SU-DHL-6 (cell line): ENCODE results near the gene GOLGA3.

Experiments used
- H2AFZ ChIP-seq: fragments of 200-600 bp; sonication (generic); 2 replicates; pipeline ENCODE4 v1.6.1; 2014; ENCODE audit warnings: low read depth, mild to moderate bottlenecking, moderate library complexity, mixed read lengths, antibody characterized with exemption, low read length; ENCODE audit not compliant: severe bottlenecking
- H3F3A ChIP-seq: fragments of 200-600 bp; shearing (Covaris generic); 2 replicates; pipeline ENCODE4 v1.6.0; 2016; ENCODE audit warnings: antibody characterized with exemption, mild to moderate bottlenecking; ENCODE audit not compliant: insufficient read depth
- H3K27ac ChIP-seq: fragments of 200-600 bp; sonication (generic); 2 replicates; pipeline ENCODE4 v1.5.1; 2016; ENCODE audit warnings: low read depth, mild to moderate bottlenecking, low read length, moderate library complexity, mixed read lengths
- H3K27me3 ChIP-seq: fragments of 200-600 bp; sonication (generic), shearing (Covaris generic); 2 replicates; pipeline ENCODE4 v1.6.0; 2014; ENCODE audit warnings: mild to moderate bottlenecking, low read length
- H3K36me3 ChIP-seq: fragments of 200-600 bp; sonication (generic); 2 replicates; pipeline ENCODE4 v1.6.1; 2014; ENCODE audit warnings: mild to moderate bottlenecking, low read length, mixed read lengths
- H3K4me2 ChIP-seq: fragments of 300-600, 200-600 bp; shearing (Covaris generic), sonication (generic); 2 replicates; pipeline ENCODE4 v1.6.0; 2014; ENCODE audit warnings: low read length, low read depth, mild to moderate bottlenecking; ENCODE audit not compliant: poor library complexity, severe bottlenecking
- H3K4me3 ChIP-seq: fragments of 200-600 bp; sonication (generic); 2 replicates; pipeline ENCODE4 v1.5.1; 2014; ENCODE audit warnings: antibody characterized with exemption, low read length, mild to moderate bottlenecking, mixed read lengths; ENCODE audit not compliant: insufficient read depth, poor library complexity, severe bottlenecking
- H3K79me2 ChIP-seq: fragments of 200-600 bp; sonication (generic); 2 replicates; pipeline ENCODE4 v1.6.1; 2014; ENCODE audit warnings: mild to moderate bottlenecking, low read length, moderate library complexity; ENCODE audit not compliant: insufficient read depth
- H3K9ac ChIP-seq: fragments of 200-600 bp; sonication (generic); 2 replicates; pipeline ENCODE4 v1.7.0; 2014; ENCODE audit warnings: mild to moderate bottlenecking, low read length
- H3K9me2 ChIP-seq: fragments of 200-600 bp; sonication (generic); replicated peaks from 2 replicates; pipeline ENCODE4 v1.6.1; 2014; ENCODE audit warnings: low read length; ENCODE audit not compliant: insufficient read depth
- H3K9me3 ChIP-seq: fragments of 200-600 bp; sonication (generic); 2 replicates; pipeline ENCODE4 v1.6.1; 2014; ENCODE audit warnings: low read length, mixed read lengths; ENCODE audit not compliant: insufficient read depth
- H4K20me1 ChIP-seq: fragments of 200-600 bp; sonication (generic); 2 replicates; pipeline ENCODE4 v1.6.1; 2014; ENCODE audit warnings: low read depth, mild to moderate bottlenecking, antibody characterized with exemption, low read length, moderate library complexity, mixed read lengths
- EZH2phosphoT487 ChIP-seq: fragments of 200-600 bp; sonication (generic), shearing (Covaris generic); conservative IDR thresholded peaks from 2 replicates; pipeline ENCODE4 v1.6.1; 2018; ENCODE audit warnings: mild to moderate bottlenecking, antibody characterized with exemption, low read length, moderate library complexity, mixed read lengths
- TF ChIP-seq, protein P1 (sequence below): fragments of 200-600 bp; sonication (generic); IDR thresholded peaks from one replicate; pipeline ENCODE4 v1.5.1; 2017; ENCODE audit warnings: antibody characterized with exemption, mild to moderate bottlenecking, low read length, moderate library complexity; ENCODE audit not compliant: insufficient read depth, poor library complexity, severe bottlenecking

Gene GOLGA3

DNA sequence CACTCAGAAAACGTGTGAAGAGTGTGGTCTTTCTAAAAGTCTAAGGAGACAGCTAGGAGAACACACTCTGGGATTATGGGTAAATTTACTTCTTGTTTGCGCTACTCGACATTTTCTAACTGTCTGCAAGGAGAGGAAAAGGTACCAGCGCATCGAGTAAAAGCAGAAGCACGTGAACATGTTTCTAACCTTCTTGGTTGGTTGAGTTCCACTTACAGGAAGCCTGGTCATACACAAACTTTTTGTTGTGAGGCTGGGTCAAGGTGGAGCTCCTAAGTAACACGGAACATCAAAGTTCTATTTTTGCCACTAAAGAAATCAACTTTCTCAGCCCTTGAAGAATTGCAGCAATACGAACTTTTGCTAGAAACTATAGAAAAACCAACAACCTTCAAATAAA is 87.0 kb downstream of the GOLGA3 start:
- Histone ChIP-seq H3K4me3 (no peak overlapping the region), H3K36me3 (peaks cover 45% of the 10 kb centered on the region), H3K27me3 (no peaks in the 10 kb centered on the region), H3K27ac (no peak overlapping the region), H3K9ac (no peak overlapping the region), H3K79me2 (peaks cover 46% of the 10 kb centered on the region), H4K20me1 (peaks cover 9% of the 10 kb centered on the region; the same call in 1 of the 2 replicates), H3K9me3 (no peaks in the 10 kb centered on the region), H3K9me2 (no peaks in the 10 kb centered on the region), H3K4me2 (no peak overlapping the region), H2AFZ (no peak overlapping the region), H3F3A (0 out of 2 replicates have a peak, but pooled peaks cover 2% of the 10 kb centered on the region)
- TF ChIP-seq EZH2phosphoT487 = no peak
- TF ChIP-seq, protein P1, sequence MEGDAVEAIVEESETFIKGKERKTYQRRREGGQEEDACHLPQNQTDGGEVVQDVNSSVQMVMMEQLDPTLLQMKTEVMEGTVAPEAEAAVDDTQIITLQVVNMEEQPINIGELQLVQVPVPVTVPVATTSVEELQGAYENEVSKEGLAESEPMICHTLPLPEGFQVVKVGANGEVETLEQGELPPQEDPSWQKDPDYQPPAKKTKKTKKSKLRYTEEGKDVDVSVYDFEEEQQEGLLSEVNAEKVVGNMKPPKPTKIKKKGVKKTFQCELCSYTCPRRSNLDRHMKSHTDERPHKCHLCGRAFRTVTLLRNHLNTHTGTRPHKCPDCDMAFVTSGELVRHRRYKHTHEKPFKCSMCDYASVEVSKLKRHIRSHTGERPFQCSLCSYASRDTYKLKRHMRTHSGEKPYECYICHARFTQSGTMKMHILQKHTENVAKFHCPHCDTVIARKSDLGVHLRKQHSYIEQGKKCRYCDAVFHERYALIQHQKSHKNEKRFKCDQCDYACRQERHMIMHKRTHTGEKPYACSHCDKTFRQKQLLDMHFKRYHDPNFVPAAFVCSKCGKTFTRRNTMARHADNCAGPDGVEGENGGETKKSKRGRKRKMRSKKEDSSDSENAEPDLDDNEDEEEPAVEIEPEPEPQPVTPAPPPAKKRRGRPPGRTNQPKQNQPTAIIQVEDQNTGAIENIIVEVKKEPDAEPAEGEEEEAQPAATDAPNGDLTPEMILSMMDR = no peak

DNA sequence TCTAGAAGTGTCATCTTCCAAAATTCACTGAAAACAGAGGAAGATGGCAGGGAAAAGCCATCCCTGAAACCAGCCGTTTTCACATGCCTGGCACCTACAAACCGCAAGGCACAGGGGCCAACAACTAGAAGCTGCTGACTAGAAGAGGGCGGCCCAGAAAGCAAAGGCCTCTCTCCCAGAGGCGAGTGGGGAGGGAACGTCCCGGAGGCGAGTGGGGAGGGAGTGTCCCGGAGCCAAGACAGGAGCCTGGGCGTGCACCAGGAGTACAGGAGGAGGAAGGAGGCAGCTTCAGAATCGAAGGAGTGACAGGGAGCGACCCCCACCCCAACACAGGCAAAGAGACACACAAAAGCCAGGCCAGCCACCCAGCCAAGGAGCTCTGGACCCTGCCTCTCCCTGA is 88.0 kb downstream of the GOLGA3 start:
- H3K9ac ChIP-seq = no peak overlapping the region
- no peak overlapping the region for H3K27ac ChIP-seq
- H3K4me2 ChIP-seq = no peak overlapping the region
- H3K36me3 ChIP-seq = peaks cover 43% of the 10 kb centered on the region
- no peaks in the 10 kb centered on the region for H3F3A ChIP-seq
- no peak overlapping the region for H3K4me3 ChIP-seq
- TF ChIP-seq, protein P1 = no peak
- TF ChIP-seq EZH2phosphoT487 = no peak
- H2AFZ ChIP-seq = no peak overlapping the region
- no peaks in the 10 kb centered on the region for H3K9me2 ChIP-seq
- no peaks in the 10 kb centered on the region for H3K27me3 ChIP-seq
- peaks cover 36% of the 10 kb centered on the region for H3K79me2 ChIP-seq
- no peaks in the 10 kb centered on the region for H3K9me3 ChIP-seq
- peaks cover 9% of the 10 kb centered on the region; the same call in 1 of the 2 replicates for H4K20me1 ChIP-seq

DNA sequence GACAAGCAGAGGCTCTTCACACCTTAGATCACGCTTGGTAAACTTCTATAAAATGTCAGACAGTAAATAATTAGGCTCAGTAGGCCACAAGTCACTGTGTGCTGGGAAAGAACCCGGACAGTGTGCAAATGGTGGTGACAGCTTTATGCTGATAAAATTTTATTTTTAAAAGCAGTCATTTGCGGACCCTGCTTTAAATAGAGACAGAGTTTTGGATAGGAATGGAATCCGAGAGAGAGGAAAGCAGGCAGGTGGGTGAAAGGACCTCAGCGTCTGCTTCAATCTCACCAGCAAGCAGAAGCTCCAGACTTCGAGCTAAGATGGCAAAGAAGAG is 88.4 kb downstream of the GOLGA3 start:
- no peak for TF ChIP-seq EZH2phosphoT487
- TF ChIP-seq, protein P1 = no peak
- H4K20me1 ChIP-seq = peaks cover 9% of the 10 kb centered on the region; the same call in 1 of the 2 replicates
- H3K4me3 ChIP-seq = no peak overlapping the region
- no peak overlapping the region for H3K4me2 ChIP-seq
- H3K9me2 ChIP-seq = no peaks in the 10 kb centered on the region
- H3K27me3 ChIP-seq = no peaks in the 10 kb centered on the region
- H3K27ac ChIP-seq = no peak overlapping the region
- H3F3A ChIP-seq = no peaks in the 10 kb centered on the region
- no peak overlapping the region for H2AFZ ChIP-seq
- H3K9me3 ChIP-seq = no peaks in the 10 kb centered on the region
- H3K79me2 ChIP-seq = peaks cover 33% of the 10 kb centered on the region
- H3K9ac ChIP-seq = no peak overlapping the region
- H3K36me3 ChIP-seq = peaks cover 40% of the 10 kb centered on the region
